HG03442 (cell line): Measurements from ENCODE around the gene ODF2L.

ENCODE experiments used
- ATAC-seq: cut with Tn5 transposase; IDR thresholded peaks from one replicate; pipeline ENCODE4 v1.9.1; 2021; ENCODE audit warnings: mild to moderate bottlenecking, moderate library complexity; ENCODE audit not compliant: unreplicated experiment

Gene ODF2L, protein sequence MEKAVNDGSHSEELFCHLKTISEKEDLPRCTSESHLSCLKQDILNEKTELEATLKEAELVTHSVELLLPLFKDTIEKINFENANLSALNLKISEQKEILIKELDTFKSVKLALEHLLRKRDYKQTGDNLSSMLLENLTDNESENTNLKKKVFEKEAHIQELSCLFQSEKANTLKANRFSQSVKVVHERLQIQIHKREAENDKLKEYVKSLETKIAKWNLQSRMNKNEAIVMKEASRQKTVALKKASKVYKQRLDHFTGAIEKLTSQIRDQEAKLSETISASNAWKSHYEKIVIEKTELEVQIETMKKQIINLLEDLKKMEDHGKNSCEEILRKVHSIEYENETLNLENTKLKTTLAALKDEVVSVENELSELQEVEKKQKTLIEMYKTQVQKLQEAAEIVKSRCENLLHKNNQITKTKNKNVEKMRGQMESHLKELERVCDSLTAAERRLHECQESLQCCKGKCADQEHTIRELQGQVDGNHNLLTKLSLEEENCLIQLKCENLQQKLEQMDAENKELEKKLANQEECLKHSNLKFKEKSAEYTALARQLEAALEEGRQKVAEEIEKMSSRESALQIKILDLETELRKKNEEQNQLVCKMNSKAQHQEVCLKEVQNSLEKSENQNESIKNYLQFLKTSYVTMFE

DNA sequence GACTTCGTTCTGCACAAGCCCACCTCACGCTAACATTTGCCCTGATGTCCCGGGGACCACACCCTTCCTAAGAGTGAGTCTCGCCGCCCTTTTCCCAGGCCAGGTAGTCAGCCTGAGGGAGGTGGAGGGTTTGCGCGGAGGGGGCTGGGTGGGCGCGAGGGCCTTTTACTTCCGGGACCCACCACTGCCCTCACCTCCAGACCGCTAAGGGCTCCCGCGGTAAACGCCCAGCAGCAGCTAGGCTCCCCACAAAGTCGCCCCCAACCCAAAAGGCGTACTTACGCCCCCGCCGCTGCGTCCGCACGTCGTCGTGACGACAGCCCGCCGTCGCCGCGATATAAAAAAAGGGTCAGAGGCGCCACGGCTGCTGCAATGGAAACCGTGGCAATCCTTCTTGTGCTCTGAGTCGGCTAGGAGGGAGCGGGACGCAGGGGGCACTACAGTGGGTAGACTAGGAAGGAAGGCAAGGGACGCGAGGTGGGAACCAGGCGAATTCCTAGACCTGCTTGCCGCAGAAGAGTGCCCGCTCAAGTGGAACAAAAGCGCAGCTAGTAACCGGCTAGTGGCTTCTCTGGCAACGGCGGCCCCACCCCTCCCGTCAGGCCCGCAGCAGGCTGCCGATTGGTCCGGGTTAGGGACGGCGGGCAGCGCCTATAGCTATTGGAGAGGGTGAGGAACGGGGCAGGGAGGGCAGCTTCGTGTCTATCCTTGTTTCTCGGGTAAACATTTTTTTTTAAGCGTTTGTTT lies at the start of gene ODF2L:
Gene ODF2L, minus strand, starts transcription at position 573 of the 747 bp plus-strand sequence. CDS start 9,296 bp downstream, outside the sequence.
- peak; percentile 100 for ATAC-seq

DNA sequence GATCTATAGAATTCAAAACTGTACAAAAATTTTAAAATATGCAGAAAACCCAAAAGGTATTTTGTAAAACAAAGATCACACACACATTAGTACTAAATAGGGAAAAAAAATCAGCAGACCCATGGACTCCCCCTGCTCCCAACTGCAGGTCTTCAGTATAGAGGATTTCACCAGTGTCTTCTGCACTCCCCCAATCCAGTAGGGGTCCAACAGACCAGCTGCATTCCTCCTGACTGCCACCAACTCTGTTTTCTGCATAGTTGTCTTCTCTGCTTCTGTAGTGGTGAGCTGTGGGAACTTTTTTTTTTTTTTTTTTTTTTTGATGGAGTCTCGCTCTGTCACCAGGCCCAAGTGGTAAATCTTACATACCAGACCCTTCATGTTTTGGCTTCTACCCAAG lies 49.8 kb upstream of the ODF2L start:
- ATAC-seq: no peak

DNA sequence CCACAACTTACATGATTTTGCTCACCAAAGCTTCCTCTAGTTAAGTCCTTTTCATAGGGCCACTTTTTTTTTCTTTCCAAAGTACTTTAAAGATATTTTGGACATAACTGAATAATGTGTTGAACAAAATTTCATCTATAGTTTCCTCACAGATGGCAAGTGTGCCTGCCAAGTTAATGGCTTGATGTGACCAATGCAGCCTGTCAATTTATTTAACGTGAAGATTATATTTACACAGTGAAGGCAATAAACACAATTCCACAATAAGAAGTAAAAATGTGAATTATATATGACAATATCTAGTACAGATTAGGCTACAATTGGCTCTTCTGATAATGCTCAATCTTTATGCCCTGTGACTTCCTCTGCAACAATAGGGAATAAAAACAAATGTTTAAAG lies 45.9 kb upstream of the ODF2L start:
- ATAC-seq: no peak

DNA sequence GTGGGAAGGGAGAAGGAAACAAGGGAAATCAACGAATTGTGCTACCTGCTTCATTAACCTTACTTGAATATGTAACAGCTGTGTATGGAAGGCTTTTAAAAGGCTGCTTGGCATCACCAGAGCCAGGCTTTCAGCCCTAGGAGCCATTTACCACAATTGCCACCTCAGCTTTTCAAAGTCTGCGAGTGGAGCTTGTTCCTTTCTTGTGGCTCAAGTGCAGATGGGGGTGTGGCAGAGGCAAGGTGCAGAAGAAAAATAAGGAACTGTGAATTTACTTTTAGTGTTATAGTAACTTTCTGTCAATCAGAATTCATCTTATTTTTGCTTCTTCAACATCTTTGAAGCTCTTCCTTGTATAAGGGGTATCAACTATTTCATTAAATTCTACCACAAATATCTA lies 45.5 kb upstream of the ODF2L start:
- ATAC-seq: no peak

DNA sequence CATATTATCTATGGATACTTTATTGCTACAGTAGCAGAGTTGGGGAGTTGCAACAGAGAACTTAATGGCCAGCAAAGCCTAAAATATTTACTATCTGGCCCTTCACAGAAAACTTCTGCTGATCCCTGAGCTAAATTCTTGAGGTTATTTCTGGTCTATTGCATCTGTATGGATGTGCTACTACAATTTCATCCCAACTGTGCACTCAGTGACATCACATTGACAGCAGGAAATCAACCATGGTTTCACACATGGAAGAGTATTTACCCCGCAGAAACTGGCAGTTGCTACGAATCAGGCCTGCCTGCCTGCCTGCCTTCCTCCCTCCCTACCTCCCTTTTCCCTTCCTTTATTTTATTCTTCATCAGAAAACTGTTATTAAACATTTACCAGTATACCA lies 39.9 kb upstream of the ODF2L start:
- no peak for ATAC-seq

DNA sequence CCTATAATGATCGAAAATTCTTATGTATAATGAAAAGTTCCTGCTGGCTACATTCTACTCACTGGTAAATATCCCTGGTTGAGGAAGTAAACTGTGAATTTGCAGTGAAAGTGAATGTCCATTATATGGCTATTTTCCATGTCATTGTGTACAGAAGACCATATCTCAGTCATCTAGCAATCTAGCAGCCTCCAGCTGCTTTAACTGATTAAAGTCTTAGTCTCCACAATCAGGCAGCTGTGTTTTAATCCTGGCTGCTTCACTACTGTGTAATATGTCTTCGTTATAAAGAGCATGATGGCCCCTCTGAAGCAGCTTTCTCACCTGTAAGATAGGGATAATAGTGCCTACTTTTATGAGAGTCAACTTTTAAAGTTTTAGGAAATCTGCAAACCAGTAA lies 39.2 kb upstream of the ODF2L start:
- ATAC-seq: no peak

DNA sequence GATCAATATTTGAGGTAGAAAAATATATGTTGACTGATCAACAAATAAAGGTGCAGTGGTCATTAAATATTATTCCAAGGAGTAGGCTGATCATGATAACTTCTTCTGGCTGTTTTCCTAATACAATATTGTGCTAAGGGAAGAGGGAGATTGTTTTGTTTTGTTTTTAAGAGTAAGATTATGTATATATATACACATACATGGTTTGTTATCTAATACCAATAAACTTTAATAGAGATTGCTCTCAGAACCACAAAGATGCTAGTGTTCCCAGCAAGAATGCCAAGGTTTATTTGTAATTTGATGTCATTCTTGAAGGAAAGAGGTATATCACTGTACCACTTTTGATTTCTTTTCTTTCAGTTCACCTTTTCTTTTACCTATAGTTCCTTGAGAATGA lies 37.9 kb upstream of the ODF2L start:
- ATAC-seq: no peak

DNA sequence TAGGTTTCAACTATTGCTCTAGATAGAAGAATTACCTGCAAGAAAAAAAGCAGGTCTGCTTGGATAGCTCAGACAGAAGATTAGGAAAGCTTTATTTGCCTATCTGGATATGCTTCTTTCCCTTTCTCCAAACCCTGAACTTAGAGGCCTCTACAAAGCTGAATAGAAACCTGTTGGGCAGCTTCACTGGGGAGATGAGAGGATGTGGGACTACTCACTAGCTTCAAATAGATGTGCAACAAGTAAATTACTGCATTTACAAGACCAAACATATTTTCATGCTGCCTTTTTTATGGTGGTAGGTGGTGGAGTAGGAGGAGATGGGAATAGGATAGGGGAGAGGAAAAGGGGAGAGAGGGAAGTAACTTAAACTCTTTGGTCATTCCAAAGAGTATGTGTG lies 34.3 kb upstream of the ODF2L start:
- ATAC-seq: no peak

DNA sequence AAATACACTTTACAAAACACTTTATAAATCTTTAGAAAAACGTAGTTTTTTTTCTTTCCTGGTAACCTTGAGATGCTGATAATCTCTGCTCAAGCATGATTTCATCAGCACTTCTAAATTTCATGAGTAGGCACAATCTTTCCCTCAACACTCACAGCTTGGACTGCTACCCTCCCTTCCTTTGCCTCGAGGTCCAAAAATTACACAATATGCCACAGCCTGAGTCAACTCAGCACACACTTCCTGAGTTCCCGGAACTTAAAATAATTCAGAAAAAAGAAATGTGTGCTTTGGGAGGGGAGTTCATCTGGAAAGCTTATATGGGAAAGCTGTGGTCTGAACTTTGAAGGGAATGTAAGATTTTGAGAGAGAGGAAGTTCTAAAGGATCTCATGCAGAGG lies 33.7 kb upstream of the ODF2L start:
- no peak for ATAC-seq

DNA sequence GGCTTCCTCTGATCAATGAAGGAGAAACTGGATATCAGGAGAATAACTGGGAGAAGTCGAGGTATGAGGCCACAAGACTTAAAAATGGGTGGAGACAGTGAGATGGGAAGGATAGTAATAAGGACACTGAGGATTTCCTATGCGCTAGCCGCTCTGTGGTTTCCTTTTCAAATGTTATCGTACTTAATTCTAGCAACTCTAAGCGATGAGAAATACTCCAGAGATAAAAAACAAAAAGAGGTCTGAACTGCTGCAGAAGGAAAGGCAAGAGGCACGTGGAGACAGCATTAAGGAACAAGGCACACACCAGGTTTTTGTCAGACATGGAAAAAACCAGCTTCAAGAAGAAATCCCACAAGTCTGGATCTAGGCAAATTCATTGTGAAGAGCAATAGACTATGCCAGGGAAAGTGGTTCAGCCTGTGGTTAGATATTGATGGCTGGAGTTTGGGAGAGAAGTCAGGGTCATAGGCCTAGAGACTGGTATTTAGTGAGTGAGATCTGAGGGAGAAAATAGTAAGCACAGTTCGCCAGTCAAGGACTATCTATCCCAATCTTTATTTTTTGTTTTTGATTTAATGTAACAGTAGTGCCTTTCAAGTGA lies 33.1 kb upstream of the ODF2L start:
- ATAC-seq: no peak

DNA sequence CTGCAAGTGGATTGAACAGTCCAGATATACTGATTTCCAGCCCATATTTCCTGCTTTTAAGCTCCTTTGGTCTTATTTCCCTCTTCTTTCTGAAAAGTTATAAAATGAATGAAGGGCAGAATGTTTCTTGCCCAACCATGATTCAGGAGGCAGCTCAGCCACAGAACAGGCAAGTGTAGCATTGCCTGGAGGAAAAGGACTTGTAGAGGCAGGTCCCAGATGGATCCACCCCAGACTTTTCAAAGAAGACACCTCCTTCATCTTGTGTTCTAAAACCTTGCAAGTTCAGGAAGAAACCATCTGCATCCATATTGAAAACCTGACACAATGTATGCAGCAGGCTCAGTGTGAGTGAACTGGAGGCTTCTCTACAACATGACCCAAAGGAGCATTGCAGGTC lies 27.8 kb upstream of the ODF2L start, which contains the start of gene CLCA2:
Gene CLCA2, plus strand, starts transcription at position 299 of the 400 bp plus-strand sequence. Its CDS starts 77 bp downstream, at position 376.
- ATAC-seq: no peak

DNA sequence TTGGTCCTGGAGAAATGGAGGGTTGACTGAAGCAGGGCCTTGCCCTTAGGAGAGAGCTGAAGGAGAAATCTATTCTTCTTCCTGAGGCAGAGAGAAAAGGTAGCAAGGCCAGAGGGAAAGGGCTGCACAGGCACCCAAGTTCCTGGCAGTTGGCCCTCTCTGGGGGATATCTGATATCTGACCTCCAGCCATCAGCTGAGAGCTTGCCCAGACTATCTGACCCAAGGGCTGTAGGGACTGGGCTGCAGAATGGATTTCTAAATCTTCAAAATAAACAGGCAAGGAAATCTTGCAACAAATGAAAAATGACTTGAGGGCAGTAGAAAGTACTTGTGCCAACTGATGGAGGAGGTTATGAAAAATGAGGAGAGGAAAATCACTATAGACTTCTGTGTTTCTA lies 27.4 kb upstream of the ODF2L start:
- no peak for ATAC-seq

DNA sequence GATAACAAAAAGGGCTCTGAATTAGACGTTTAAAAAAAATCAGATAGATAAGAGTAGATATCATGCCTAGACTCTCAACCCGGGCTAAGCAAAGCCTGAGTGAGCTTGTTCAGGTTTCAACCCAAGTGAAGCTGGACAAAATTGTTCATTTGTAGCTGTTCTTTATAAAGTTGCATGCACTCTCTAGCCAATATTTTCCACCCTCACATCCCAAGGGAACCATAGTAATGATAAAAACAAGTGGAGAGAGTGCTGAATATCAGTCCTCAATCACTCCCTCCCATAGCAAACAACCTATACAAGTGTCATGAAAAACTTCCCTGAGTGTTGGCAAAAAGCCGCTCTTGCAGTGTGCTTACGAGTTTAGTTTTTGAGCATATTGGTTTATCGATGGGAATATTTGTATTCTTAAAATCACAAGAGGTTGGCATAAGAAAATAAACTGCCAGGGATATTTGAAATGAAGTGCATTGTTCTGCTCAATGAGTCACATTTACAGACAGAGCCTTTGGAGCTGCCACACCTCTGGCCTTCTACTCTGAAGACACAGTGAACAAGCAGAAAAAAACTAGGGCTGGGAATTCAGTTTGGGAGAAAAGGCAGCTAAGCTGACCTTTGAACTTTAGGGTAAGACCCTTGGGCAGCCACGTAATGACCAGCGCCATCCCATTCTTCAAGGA lies 25.6 kb upstream of the ODF2L start:
- no peak for ATAC-seq

DNA sequence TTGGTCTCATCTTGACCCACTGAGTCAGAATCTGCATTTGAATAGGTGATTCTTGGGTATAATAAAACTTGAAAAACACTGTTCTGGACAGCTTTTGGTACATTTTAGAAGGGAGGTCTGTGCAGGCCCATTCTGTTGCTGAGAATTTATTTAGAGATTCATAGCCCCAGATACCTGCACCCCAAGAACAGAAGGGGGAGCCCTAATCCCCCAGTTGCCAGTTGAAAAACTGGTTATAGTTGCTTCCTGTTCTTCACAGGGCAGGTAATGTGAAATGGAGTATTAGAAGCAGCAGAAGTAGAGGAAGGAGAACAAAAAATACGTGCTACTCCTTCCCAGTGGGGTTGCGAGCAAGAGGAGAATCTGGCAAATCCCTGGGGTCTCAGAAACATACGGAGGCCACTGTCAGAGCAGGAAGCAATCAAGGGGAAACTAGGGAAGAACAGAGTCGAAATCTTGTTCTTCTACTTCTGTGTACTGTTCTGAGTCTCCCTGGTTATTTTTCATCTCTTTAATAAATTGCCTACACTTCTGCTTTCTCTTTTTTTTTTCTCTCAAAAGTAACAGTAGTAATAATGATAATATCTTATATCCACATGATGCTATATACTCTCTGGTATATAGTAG lies 23.3 kb upstream of the ODF2L start:
- peak; percentile 85 for ATAC-seq

DNA sequence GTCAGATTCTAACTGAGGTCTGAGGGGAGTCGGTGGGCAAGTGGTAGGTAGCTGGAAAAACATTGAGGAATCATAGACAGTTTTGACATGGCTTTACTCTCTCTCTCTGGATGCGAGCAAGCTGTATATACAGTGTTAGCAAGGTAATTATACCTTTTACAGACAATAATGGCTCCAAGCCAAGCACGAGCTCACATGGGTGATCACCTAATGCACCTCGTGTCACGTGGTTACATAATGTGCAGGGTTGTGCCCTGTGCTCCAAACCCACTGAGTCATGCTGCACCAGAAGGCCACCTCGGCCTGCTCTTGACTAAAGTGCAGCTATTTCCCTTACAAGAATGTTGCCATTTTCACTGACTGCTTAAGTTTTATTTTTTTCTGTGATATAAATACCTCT lies 20.2 kb upstream of the ODF2L start:
- no peak for ATAC-seq

DNA sequence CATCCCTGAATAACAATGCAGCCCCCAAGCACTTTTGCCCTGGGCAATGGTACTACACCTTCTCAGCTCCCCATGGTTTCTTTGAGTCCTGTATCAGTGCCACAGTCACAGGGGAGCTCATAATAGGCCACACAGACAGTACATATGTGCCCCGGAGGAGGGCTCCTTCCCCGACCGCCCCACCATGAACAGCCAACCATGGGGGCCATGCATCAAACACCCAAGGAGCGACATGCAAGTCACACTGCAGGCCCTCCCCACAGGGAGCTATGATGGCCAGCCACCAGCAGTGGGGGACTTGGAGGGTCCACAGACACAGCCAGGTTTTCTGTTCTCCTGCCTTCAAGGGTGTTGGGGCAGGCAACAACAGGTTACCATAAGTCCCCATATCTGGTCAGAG lies 14.8 kb upstream of the ODF2L start:
- no peak for ATAC-seq

DNA sequence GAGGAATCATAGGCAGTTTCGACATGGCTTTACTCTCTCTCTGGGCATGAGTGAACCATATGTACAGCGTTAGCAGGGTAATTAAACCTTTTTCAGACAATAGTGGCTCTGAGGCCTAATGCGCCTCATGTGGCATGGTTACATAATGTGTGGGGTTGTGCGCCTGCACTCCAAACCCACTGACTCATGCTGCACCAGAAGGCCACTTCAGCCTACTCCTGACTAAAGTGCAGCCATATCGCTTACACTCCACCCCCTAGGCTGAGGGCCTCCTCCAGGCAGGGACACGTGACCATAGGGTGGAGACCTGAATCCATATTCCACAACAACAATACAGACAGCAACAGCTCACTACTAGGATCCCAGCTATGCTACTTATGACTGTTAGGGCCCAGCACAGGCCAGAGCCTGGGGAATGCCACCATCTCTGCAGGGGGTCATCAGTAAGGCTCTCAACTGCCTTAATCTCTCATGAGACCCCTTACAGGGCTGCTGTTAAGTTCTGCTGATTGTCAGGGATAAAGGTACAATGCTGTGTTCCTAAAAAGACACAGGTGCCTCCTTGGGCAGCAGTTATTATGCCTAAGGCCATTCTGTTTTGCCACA lies 13.4 kb upstream of the ODF2L start:
- no peak for ATAC-seq

DNA sequence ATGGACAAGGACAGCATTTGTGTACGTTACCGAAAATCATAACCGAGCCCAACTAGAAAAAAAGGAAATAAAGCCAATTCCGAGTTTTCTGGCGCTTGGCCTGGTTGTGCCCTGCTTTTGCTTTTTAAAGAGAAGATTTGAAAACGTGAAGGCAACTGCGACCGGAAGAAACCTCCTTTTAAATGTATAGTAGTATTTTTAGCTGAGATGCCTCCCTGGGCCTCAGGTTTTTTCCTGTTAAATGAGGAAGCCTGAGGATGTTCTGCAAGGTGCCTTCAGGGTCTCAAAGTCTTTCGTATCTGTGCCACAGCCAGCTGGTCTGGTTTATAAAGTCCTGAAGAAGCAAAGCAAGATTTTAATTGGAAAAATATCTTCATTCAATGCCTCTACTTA lies 371 bp upstream of the ODF2L start:
- peak; percentile 16 for ATAC-seq

DNA sequence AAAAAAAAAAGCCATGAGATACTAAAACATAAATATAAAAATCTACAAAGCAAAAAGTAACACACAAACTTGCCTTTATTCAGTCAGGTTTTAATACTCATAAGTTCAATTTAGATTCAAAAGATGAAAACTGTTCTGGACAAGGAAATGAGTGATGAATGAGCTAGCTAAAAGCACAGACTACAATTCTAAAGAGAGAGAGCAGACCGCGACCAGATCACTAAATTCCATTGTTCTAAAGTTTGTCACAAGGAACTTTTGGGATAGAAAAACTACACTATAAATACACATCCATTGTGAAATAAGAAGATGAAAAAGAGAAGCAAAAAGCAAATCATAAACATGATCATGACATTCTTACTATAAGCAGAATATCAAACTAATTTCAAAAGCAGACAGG lies 1.7 kb downstream of the ODF2L start:
- no peak for ATAC-seq

DNA sequence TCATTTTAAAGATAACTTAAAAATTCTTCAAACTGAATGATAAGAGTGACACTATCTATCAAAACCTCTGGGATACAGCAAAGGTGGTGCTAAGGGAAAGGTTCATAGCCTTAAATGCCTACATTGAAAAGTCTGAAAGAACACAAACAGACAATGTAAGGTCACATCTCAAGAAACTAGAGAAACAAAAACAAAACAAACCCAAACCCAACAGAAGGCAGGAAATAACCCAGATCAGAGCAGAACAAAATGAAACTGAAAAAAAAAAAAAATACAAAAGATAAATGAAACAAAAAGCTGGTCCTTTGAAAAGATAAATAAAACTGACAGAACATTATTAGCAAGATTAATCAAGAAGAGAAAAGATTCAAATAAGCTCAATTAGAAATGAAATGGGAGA lies 6.8 kb downstream of the ODF2L start:
- ATAC-seq: peak; percentile 79
